Amygdala (tissue), 56 donors: ENCODE data around the gene TNFRSF4.
"Not testable (repeated sequence)": the region's sequence is repeated elsewhere in the genome, so short reads cannot be mapped to it uniquely, and the experiment has no call there.

ENCODE experiments used
- DNase-seq, 56 donors: peaks; one replicate each; lab custom pipeline; 2025; lab: John Stamatoyannopoulos, UW

The TNFRSF4 gene

DNA sequence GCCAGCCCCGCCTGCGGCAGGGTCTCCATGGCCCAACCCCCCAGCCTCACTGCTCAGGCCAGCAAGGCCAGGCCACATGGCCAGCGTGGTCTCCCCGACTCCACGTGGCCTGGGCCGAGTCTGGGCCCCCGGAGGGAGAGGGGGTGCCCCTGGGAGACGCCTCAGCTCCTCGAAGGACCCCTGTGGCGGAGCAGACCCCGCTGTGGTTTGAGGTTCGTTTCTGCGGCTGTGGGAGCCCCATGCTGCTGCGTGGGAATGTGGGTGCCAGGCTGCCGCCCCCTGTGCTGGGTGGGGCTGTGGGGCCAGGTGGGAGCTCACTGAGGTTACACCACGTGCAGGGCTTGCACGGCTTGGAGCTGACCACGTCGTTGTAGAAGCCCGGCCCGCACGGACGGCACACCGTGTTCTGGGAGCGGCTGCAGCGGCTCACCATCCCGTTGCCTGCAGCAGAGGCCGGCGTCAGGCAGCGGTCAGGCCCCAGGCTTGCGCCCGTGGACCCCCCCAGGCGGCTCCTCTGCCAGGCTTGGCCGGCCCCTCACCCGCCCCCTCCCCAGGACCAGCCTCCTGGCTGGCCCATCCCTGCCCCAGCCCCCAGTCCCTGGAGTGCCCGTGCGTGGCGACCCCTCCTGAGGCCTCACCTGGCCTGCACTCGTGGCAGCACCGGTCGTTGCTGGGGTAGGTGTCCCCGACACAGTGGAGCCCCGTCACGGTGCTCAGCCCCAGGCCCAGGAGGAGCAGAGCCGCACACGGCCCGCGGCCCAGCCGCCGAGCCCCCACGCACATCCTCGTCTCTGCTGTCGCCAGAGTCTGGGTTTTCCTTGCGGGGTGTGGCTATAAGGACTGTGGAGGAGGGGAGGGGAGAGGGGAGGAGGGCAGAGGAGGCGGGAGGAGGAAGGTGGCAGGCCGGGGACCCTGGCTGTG lies at the start of gene TNFRSF4:
Gene TNFRSF4, minus strand, starts transcription at position 809 of the 921 bp plus-strand sequence. Its CDS starts 26 bp downstream, at position 783.
- DNase-seq: no peak

DNA sequence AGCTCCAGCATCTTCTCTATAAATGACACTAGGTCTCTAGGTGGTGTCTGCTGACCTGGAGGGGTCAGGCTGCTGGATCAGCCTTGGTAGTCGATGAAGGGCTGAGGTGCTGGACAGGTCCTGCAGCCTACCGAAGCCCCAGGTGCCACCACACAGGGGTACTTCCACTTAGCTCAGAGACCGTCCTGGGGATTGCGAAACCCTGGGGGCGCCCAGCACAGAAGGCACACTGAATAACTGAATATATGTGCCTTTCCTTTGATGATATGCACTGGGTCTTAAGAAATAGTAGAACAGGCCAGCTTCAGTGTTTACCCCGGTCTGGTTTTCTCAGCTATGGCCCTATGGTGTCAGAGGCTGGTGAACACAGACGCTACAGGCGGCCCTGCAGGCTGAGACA lies 48.8 kb upstream of the TNFRSF4 start:
- no peak for DNase-seq

DNA sequence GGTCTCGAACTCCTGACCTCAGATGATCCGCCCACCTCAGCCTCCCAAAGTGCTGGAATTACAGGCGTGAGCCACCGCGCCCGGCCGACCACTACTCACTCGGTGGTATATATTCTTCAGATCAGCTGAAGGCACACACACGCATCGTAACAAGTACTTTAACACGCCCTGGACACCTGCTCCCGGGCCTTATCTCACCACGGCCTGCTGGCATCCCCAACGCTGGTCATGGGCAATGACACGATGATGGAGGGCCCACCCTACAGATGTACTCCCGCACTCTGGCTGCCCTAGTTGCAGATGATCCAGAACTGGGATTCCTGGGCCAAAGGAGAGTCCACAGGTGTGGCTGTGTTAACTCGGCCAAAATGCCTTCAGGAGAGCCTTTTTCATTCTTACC lies 48.1 kb upstream of the TNFRSF4 start:
- DNase-seq: no peak

DNA sequence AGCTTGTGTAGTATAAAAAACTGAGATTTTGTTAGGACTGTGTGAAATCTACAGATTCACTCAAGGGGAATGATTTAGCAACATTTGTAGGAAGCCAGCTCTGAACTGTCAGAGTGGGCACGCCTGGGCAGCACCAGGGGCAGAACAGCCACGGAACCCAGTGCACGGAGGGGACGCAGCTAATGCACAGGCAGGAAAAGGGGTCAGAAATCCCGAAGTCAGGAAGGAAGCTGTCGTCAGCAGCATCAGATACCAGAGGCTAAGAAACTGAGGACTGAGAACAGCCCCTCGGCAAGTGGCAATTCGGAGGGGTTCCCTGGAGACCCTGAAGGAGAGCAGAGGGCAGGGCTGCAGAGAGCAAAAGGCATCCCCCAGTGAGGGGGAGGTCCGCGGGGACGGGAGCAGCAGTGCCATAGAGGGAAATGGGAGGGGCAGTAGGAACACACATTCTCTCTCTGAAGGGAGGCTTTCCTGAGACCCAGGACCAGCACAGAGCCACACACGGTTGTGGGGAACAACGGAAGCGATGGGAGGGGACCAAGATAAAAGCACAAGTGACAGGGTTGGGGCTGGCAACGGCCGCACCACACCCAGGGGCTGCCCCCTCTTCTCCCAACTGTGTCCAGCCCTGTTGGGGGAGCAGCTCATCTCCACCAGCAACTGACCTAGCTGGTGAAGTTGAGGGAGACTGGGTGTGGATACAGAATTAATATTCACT lies 47.0 kb upstream of the TNFRSF4 start:
- DNase-seq: no peak

GRCh38 chr1:1259951-1260600 lies 46.1 kb upstream of the TNFRSF4 start:
- peak in 3 of 56 donors; percentile 11 to 27 (median 24) for DNase-seq

DNA sequence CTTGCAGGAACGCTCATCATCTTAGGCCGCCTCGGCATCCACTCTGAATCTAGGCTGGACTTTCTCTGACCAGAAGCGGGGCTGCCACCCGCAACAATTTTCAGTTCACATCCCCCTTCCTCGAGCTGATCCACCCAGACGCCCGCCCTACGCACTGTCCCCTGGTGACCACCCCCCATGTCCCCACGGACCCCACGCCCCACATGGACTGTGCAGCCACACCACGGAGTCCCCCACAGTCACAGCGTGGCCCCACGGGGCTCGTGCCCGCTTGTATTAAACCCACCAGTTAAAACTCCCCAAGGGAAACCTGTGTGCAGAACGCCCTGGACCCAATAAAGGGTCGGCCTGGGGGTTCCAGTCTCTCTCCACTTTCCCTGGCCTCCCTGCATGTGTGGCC lies 45.6 kb upstream of the TNFRSF4 start:
- DNase-seq: no peak

DNA sequence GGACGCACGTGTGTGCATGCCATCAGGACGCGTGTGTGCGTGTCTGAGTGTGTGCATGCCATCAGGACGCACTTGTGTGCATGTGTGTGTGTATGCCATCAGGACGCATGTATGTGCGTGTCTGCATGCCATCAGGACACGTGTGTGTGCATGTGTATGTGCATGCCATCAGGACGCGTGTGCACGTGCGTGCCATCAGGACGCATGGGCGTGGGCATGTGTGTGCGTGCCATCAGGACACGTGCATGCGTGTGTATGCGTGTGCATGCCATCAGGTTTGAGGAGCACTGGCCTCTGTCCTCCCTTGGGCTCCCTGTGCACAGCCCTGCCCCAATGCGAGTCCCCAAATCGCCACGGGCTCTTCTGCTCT lies 45.2 kb upstream of the TNFRSF4 start:
- DNase-seq: no peak

- no peak for DNase-seq
Measured at GRCh38 chr1:1256956-1257871, 43.3 kb upstream of the TNFRSF4 start.

- no peak for DNase-seq
Measured at GRCh38 chr1:1255611-1256010, 41.7 kb upstream of the TNFRSF4 start.

- DNase-seq: no peak
Measured at GRCh38 chr1:1255078-1255477, 41.1 kb upstream of the TNFRSF4 start.

GRCh38 chr1:1254667-1254998 lies 40.7 kb upstream of the TNFRSF4 start:
- no peak for DNase-seq

DNA sequence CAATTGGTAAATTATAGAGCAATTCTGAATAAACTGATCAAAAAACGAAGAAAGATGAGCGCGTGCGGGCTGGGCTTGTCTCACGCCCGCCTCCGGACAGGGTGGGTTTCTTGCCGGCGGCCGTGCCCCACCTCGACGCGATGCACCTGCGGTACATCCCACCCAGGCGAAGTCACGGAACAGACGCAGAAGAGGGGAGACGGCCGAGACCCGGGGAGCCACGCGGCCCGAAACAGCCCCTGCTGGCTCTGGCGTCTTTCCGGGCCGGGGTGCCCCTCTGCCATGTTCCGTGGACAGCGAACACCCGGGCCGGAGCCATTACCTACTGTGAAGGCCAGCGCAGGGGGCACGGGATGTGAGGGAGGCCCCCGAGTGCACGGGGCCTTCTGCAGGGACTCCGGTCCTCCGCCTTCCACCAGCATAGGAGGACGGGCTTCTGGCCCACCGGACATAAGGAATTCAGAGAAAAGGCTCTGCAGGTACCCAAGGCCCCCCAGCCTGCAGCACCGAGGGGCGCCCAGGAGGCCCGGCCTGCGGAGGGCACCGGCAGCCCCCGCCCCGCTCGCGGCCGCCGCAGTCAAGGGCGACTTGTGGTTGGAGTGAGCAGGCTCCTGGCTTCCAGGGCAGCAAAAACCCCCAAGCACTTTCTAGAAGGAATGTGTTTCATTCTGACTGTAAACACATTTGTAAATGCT lies 40.2 kb upstream of the TNFRSF4 start:
- no peak for DNase-seq

DNA sequence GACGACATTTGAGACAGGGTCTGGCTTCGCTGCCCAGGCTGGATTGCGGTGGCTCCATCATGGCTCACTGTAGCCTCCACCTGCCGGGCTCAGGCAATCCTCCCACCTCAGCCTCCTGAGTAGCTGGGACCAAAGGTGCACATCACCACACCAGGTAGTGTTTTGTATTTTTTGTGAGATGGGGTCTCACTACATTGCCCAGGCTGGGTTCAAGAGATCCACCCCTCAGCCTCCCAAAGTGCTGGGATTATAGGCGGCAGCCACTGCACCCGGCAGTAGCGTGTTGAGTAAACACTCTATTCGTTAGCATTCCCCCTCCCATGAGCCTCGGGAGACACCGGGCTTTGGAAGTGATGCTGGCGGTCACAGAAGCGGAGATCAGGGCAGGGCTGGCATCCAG lies 39.4 kb upstream of the TNFRSF4 start:
- DNase-seq: no peak

DNA sequence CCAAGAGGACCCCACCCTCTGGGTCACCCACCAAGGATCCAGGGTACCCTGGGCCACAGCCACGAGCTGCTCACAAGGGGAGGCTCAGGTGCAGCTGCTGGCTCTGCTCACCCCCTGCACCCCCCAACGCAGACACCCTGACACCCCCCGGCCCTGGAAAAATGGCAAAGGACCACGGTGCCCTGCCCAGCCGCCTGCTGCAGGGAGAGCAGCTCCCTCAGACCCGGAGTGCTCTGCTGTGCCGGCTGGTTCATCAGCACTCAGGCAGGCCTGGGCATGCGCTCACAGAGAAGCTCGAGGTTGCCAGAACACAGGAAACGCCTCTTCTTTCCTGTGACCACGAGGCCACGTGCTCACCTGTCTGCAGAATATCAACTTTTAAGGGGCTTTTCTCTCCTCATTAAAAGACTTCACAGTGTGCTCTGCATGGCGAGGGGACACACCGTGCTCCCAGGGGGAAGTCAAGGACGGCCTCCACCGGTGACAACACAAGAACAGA lies 36.9 kb upstream of the TNFRSF4 start:
- no peak for DNase-seq

DNA sequence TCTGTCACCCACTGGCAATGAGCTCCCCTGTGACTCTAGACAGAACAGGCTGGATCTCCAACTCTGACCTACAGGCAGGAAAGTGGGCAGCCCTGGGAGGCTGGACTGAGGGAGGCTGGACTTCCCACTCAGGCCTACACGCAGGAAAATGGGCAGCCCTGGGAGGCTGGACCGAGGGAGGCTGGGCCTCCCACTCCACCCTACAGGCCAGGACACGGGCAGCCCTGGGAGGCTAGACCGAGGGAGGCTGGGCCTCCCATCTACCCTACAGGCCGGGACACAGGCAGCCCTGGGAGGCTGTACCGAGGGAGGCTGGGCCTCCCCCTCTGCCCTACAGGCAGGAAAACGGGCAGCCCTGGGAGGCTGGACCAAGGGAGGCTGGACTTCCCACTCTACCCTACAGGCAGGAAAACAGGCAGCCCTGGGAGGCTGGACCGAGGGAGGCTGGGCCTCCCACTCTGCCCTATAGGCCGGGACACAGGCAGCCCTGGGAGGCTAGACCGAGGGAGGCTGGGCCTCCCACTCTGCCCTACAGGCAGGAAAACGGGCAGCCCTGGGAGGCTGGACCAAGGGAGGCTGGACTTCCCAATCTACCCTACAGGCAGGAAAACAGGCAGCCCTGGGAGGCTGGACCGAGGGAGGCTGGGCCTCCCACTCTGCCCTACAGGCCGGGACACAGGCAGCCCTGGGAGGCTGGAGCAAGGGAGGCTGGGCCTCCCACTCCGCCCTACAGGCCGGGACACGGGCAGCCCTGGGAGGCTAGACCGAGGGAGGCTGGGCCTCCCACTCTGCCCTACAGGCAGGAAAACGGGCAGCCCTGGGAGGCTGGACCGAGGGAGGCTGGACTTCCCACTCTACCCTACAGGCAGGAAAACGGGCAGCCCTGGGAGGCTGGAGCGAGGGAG lies 34.3 kb upstream of the TNFRSF4 start:
- DNase-seq: not testable (repeated sequence)

- DNase-seq: no peak
Measured at GRCh38 chr1:1247341-1247913, 33.5 kb upstream of the TNFRSF4 start.

- no peak for DNase-seq
Measured at GRCh38 chr1:1246577-1247340, 32.8 kb upstream of the TNFRSF4 start, which contains the start of gene C1QTNF12. TSS of gene C1QTNF12 (minus strand) at chr1:1246722. CDS start at chr1:1246690, 32 bp downstream.
